Endothelial cell of umbilical vein (primary cell): ENCODE measurements around the gene CUL3.

ENCODE experiments used
- CTCF ChIP-seq, 2 donors: IDR thresholded peaks; 1 replicate in 1 of 2; 2 replicates in 1 of 2; pipeline ENCODE4 v1.5.1; 2011; ENCODE audit warnings: low read length in 2 of 2, mild to moderate bottlenecking in 2 of 2, moderate library complexity in 2 of 2, control low read depth in 1 of 2, inconsistent platforms in 1 of 2, low read depth in 1 of 2; ENCODE audit not compliant: insufficient read depth in 1 of 2; ENCODE audit errors: extremely low read depth in 1 of 2
- JUN ChIP-seq: IDR thresholded peaks from 2 replicates; pipeline ENCODE4 v1.6.1; 2011; ENCODE audit warnings: borderline replicate concordance, low read depth; ENCODE audit not compliant: insufficient read length, insufficient read depth
- MYC ChIP-seq: IDR thresholded peaks from one replicate; pipeline ENCODE4 v1.6.1; 2011; ENCODE audit warnings: mild to moderate bottlenecking, low read depth, low read length
- POLR2A ChIP-seq: IDR thresholded peaks from 2 replicates; pipeline ENCODE4 v1.6.1; 2012; ENCODE audit warnings: low read depth, mild to moderate bottlenecking, control low read depth, low read length
- POLR2AphosphoS5 ChIP-seq: IDR thresholded peaks from 2 replicates; pipeline ENCODE4 v1.6.1; 2012; ENCODE audit warnings: low read depth, mild to moderate bottlenecking, control low read depth, low read length, moderate library complexity; ENCODE audit not compliant: insufficient read depth

GRCh38 chr2:224630659-224631550 is 45.7 kb upstream of the CUL3 start:
- TF ChIP-seq CTCF (IDR thresholded peaks at IDR 0.05; ENCODE audit: extremely low read depth in 1 of 2, insufficient read depth in 1 of 2, low read depth in 1 of 2, low read length in 2 of 2): no peak
- TF ChIP-seq POLR2AphosphoS5: no peak
- TF ChIP-seq POLR2A: no peak
- no peak for TF ChIP-seq MYC
- no peak for TF ChIP-seq JUN
